Measurements from ENCODE around the gene TMEM259. TPM values are rescaled to one million over a fixed set of nuclear protein-coding genes. Genes with fewer than 3 reads are reported as not detected.
A peak's percentile ranks its signal among the peaks of the same experiment; 100 is the strongest.

The TMEM259 gene
- total RNA-seq, 1 experiment from 2014 or later = 171 TPM

DNA sequence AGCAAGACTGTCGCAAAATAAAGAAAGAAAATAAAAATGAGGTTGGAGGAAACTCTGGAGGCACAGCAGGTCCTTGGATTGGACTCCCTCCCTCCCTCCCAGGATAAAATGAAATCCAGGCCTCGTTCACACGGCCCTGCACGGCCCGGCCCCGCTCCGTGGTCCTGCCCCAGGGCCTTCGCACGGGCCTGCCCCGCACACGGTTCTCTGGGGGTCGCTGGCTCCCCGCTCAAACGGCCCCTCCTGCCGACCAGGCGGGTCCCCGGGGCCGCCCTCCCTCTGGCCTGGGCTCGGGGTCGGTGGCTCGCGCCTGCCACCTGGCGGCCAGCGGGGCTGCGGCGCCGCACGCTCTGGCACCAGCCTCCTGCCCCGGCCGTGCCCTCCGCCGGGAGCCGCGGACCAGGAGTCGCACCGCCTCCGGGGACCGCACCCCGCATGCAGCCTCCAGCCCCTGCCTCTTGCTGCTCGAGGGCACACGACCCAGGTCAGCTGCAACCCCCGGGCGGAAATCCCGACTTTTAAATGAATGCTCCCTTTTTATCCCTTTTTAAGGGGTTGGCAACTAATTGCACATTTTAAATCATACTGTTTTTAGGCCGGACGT, 38.3 kb downstream of the TMEM259 start:
- Histone ChIP-seq H4K20me1 (ENCODE audit: control insufficient read depth, insufficient read depth, insufficient read length) (no peaks in the 10 kb centered on the region), H2BK20ac (ENCODE audit: low read depth, low read length, poor library complexity, severe bottlenecking) (no peak overlapping the region), H2BK15ac (ENCODE audit: low read depth, low read length) (no peak overlapping the region), H3K23me2 (ENCODE audit: insufficient read length, low read depth, low read length, poor library complexity, severe bottlenecking) (peaks cover 7% of the 10 kb centered on the region), H3K9ac (ENCODE audit: extremely low read depth, insufficient read length, low read length) (no peak overlapping the region), H3K4me2 (ENCODE audit: insufficient read depth, insufficient read length, low read length) (no peak overlapping the region), H4K5ac (ENCODE audit: insufficient read length, low read depth, low read length) (no peak overlapping the region), H3K18ac (ENCODE audit: insufficient read length, low read depth, low read length) (no peak overlapping the region), H3K23ac (ENCODE audit: insufficient read length, low read depth, low read length) (no peak overlapping the region), H3K4ac (ENCODE audit: low read depth, low read length) (no peak overlapping the region), H3K79me2 (ENCODE audit: insufficient read depth, low read length) (no peaks in the 10 kb centered on the region; the same call in 1 of the 2 replicates), H2BK12ac (ENCODE audit: insufficient read length, low read depth, low read length) (no peak overlapping the region), H2BK5ac (ENCODE audit: insufficient read length, low read length) (no peak overlapping the region), H3K27me3 (ENCODE audit: insufficient read depth, low read length) (no peaks in the 10 kb centered on the region), H2AK5ac (ENCODE audit: insufficient read length, low read length) (no peak overlapping the region), H3K79me1 (ENCODE audit: insufficient read depth, low read depth, low read length, poor library complexity, severe bottlenecking) (no peaks in the 10 kb centered on the region), H3K4me1 (ENCODE audit: insufficient read depth, low read length) (no peaks in the 10 kb centered on the region), H3K14ac (ENCODE audit: insufficient read depth, low read length) (no peak overlapping the region), H3T11ph (ENCODE audit: low read length) (no peak overlapping the region), H3K56ac (ENCODE audit: insufficient read length, low read depth, low read length) (no peak overlapping the region), H4K8ac (replicated peaks; ENCODE audit: insufficient read length, low read depth, low read length) (no peak overlapping the region), H3K27ac (ENCODE audit: insufficient read length, low read depth, low read length) (no peak overlapping the region), H2BK120ac (ENCODE audit: low read depth, low read length, poor library complexity, severe bottlenecking) (no peak overlapping the region), H4K91ac (ENCODE audit: insufficient read length, low read depth, low read length) (no peak overlapping the region), H3K9me3 (ENCODE audit: control insufficient read depth, low read depth, low read length) (no peaks in the 10 kb centered on the region), H2AFZ (ENCODE audit: low read length) (no peak overlapping the region)
- Mint-ChIP-seq H3K27me3 (ENCODE audit: low read depth) (peaks cover 2% of the 10 kb centered on the region; the same call in 1 of the 2 replicates), H3K27ac (no peak overlapping the region), H3K36me3 (ENCODE audit: insufficient read depth in 1 of 3, low read depth in 3 of 3) (peaks cover 5 to 21% (median 14%) of the 10 kb centered on the region in 3 experiments; a peak in 6 of 7 replicates), H3K4me3 (peak overlapping the region in 1 of 2 experiments; percentile 42; a peak in 2 of 5 replicates), H3K4me1 (peaks cover 7 to 23% of the 10 kb centered on the region in 2 experiments), H3K9me3 (no peaks in the 10 kb centered on the region)
- DNase-seq = peak; percentile 85
- no CpG with 5 or more reads among the region's 46 CpGs for WGBS (ENCODE audit: extremely low coverage, insufficient read length, low lambda C conversion rate)
- TF ChIP-seq, protein P1, sequence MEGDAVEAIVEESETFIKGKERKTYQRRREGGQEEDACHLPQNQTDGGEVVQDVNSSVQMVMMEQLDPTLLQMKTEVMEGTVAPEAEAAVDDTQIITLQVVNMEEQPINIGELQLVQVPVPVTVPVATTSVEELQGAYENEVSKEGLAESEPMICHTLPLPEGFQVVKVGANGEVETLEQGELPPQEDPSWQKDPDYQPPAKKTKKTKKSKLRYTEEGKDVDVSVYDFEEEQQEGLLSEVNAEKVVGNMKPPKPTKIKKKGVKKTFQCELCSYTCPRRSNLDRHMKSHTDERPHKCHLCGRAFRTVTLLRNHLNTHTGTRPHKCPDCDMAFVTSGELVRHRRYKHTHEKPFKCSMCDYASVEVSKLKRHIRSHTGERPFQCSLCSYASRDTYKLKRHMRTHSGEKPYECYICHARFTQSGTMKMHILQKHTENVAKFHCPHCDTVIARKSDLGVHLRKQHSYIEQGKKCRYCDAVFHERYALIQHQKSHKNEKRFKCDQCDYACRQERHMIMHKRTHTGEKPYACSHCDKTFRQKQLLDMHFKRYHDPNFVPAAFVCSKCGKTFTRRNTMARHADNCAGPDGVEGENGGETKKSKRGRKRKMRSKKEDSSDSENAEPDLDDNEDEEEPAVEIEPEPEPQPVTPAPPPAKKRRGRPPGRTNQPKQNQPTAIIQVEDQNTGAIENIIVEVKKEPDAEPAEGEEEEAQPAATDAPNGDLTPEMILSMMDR (conservative IDR thresholded peaks at IDR 0.05) = peak; percentile 96

Measured in H9 (cell line).